ENCODE measurements around the gene MARCHF10. TPM values are rescaled to one million over a fixed set of nuclear protein-coding genes. Genes with fewer than 3 reads are reported as not detected.
A peak's percentile ranks its signal among the peaks of the same experiment; 100 is the strongest.

The MARCHF10 gene
- total RNA-seq, 2 experiments from 2014 or later: not detected

DNA sequence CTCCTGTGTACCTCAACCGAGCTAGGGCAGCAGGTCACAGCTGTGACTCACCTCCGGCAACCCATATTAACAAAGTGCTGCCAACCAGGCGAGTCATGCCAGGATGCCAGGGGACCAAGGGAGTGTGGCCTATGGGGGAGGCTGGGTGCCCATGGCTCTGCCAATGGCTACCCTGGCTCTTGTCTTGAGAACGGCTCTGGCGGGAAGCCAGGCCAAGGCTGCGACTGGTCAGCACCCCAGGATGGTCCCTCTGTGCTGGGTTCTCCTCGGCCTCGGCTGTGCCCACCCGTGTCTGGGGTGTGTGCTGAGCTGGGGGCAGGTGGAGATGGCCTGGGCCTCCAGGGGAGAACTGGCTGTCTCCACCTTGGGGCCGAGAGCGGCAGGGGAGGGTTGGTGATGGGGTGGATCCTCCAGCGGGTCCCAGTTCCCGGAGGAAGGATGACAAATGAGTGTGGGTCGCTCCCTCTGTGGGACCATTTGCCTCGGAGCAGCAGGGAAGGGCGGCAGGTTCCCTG is 104.8 kb downstream of the MARCHF10 start:
- Histone ChIP-seq H3K4me3 (ENCODE audit: low read length) (no peak overlapping the region), H3K27ac (ENCODE audit: low read depth in 1 of 2, low read length in 2 of 2) (no peak overlapping the region), H3K27me3 (ENCODE audit: control insufficient read depth in 1 of 2, insufficient read depth in 2 of 2, low read length in 2 of 2) (no peaks in the 10 kb centered on the region), H3K4me1 (ENCODE audit: insufficient read depth, low read length) (peaks cover 16% of the 10 kb centered on the region), H3K36me3 (ENCODE audit: insufficient read depth, low read length) (no peaks in the 10 kb centered on the region), H3K9me3 (ENCODE audit: control insufficient read depth in 1 of 2, insufficient read depth in 1 of 2, low read length in 2 of 2) (no peaks in the 10 kb centered on the region)
- Mint-ChIP-seq H3K4me1 (ENCODE audit: low read depth) (peaks cover 4% of the 10 kb centered on the region), H3K4me3 (peak overlapping the region; percentile 34), H3K27ac (no peak overlapping the region), H3K36me3 (ENCODE audit: low read depth) (no peaks in the 10 kb centered on the region), H3K27me3 (peaks cover 16% of the 10 kb centered on the region), H3K9me3 (no peaks in the 10 kb centered on the region)
- TF ChIP-seq, protein P1, sequence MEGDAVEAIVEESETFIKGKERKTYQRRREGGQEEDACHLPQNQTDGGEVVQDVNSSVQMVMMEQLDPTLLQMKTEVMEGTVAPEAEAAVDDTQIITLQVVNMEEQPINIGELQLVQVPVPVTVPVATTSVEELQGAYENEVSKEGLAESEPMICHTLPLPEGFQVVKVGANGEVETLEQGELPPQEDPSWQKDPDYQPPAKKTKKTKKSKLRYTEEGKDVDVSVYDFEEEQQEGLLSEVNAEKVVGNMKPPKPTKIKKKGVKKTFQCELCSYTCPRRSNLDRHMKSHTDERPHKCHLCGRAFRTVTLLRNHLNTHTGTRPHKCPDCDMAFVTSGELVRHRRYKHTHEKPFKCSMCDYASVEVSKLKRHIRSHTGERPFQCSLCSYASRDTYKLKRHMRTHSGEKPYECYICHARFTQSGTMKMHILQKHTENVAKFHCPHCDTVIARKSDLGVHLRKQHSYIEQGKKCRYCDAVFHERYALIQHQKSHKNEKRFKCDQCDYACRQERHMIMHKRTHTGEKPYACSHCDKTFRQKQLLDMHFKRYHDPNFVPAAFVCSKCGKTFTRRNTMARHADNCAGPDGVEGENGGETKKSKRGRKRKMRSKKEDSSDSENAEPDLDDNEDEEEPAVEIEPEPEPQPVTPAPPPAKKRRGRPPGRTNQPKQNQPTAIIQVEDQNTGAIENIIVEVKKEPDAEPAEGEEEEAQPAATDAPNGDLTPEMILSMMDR (IDR thresholded peaks at IDR 0.05): no peak
- ChIA-PET POLR2A (no interaction called here), CTCF (interaction anchor here (2.5 kb wide), 1 partner anchor 704 kb away, joined by 10 read pairs; no protein-coding TSS in a partner anchor)
- DNase-seq (peak in 3 of 14 experiments; percentile 9 to 35 (median 10)), ATAC-seq (ENCODE audit: poor library complexity) (no peak)
- intact Hi-C loops (cut with DNase I, micrococcal nuclease): loop anchor here (1.0 to 5.0 kb wide), 3 partner anchors 265 to 703 kb away; no protein-coding TSS in a partner anchor

DNA sequence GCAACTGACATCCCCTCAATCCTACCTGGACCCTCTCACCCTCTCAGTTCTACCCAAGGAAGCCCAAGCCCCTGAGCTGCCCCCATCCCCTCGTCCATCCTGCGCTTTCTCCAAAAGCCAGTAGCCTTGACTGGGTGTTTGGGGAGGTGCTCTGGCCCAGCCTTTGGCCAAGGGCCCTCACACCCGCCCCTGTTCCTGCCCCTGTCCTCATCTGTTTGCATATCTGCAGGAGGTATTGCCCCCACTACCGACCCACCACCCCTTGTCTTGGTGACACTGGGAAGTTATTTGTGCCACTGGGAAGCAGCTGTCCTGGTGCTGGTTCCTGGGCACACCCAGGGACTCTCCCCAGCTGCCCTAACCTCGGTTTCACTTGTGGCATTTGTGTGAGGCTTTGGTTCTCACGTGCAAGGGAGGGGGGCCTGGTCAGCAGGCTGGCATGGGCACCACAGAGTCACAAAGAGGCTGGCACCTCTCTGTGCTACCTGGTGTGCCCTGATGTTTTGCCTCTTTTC is 105.3 kb downstream of the MARCHF10 start:
- H3K9me3 Mint-ChIP-seq: no peaks in the 10 kb centered on the region
- H3K4me3 Mint-ChIP-seq: peak overlapping the region; percentile 34
- DNase-seq: no peak
- Histone ChIP-seq H3K4me1 (ENCODE audit: insufficient read depth, low read length) (peaks cover 16% of the 10 kb centered on the region), H3K36me3 (ENCODE audit: insufficient read depth, low read length) (no peaks in the 10 kb centered on the region), H3K27ac (ENCODE audit: low read depth in 1 of 2, low read length in 2 of 2) (no peak overlapping the region), H3K27me3 (ENCODE audit: control insufficient read depth in 1 of 2, insufficient read depth in 2 of 2, low read length in 2 of 2) (no peaks in the 10 kb centered on the region), H3K9me3 (ENCODE audit: control insufficient read depth in 1 of 2, insufficient read depth in 1 of 2, low read length in 2 of 2) (no peaks in the 10 kb centered on the region), H3K4me3 (ENCODE audit: low read length) (no peak overlapping the region)
- POLR2A ChIA-PET: no interaction called here
- peaks cover 4% of the 10 kb centered on the region for H3K4me1 Mint-ChIP-seq (ENCODE audit: low read depth)
- CTCF ChIA-PET: interaction anchor here (2.5 kb wide), 1 partner anchor 704 kb away, joined by 10 read pairs; no protein-coding TSS in a partner anchor
- peaks cover 16% of the 10 kb centered on the region for H3K27me3 Mint-ChIP-seq
- no peak overlapping the region for H3K27ac Mint-ChIP-seq
- no peak for ATAC-seq (ENCODE audit: poor library complexity)
- intact Hi-C loops (cut with DNase I, micrococcal nuclease): loop anchor here (1.0 to 5.0 kb wide), 3 partner anchors 265 to 703 kb away; no protein-coding TSS in a partner anchor
- TF ChIP-seq, protein P1 (IDR thresholded peaks at IDR 0.05): no peak
- no peaks in the 10 kb centered on the region for H3K36me3 Mint-ChIP-seq (ENCODE audit: low read depth)

DNA sequence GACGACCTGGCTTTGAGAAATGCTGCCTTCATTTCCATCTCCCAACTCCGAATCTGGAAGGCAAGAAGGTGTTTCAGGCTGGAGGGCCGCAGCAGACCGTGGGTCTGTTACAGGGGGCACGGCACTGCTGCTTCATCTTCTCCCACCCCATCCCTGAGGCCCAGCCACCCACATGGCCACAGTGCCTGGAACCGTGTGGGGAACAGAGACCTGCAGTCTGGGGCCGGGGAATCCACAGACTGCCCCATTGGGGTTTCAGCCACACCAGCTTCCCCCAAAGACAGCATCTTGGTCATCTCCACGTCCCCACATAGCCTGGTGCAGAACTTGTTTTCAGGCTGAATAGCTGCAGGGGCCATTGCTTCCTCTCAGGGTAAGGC is 106.4 kb downstream of the MARCHF10 start:
- CTCF ChIA-PET: no interaction called here
- no peaks in the 10 kb centered on the region for H3K9me3 ChIP-seq (ENCODE audit: control insufficient read depth in 1 of 2, insufficient read depth in 1 of 2, low read length in 2 of 2)
- POLR2A ChIA-PET: no interaction called here
- no peaks in the 10 kb centered on the region for H3K36me3 ChIP-seq (ENCODE audit: insufficient read depth, low read length)
- H3K4me1 ChIP-seq (ENCODE audit: insufficient read depth, low read length): peaks cover 16% of the 10 kb centered on the region
- no peak for DNase-seq
- H3K9me3 Mint-ChIP-seq: no peaks in the 10 kb centered on the region
- H3K27ac Mint-ChIP-seq: no peak overlapping the region
- TF ChIP-seq, protein P1 (IDR thresholded peaks at IDR 0.05): no peak
- intact Hi-C loops (cut with DNase I, micrococcal nuclease): loop anchor here in 1 of 2 experiments (5.0 kb wide), 1 partner anchor 376 kb away; no protein-coding TSS in a partner anchor
- no peak overlapping the region for H3K4me3 ChIP-seq (ENCODE audit: low read length)
- no peak for ATAC-seq (ENCODE audit: poor library complexity)
- peaks cover 11% of the 10 kb centered on the region for H3K27me3 Mint-ChIP-seq
- H3K27ac ChIP-seq (ENCODE audit: low read depth in 1 of 2, low read length in 2 of 2): no peak overlapping the region
- no peak overlapping the region for H3K4me3 Mint-ChIP-seq
- peaks cover 4% of the 10 kb centered on the region for H3K4me1 Mint-ChIP-seq (ENCODE audit: low read depth)
- no peaks in the 10 kb centered on the region for H3K27me3 ChIP-seq (ENCODE audit: control insufficient read depth in 1 of 2, insufficient read depth in 2 of 2, low read length in 2 of 2)
- no peaks in the 10 kb centered on the region for H3K36me3 Mint-ChIP-seq (ENCODE audit: low read depth)
